GM19438 (cell line): ENCODE data around the gene UBE2J2.

Experiments used
- ATAC-seq: cut with Tn5 transposase; IDR thresholded peaks from one replicate; pipeline ENCODE4 v1.9.1; 2021; ENCODE audit warnings: low read depth; ENCODE audit not compliant: unreplicated experiment

Gene UBE2J2

GRCh38 chr1:1296070-1297061 is 22.7 kb upstream of the UBE2J2 start:
- ATAC-seq = no peak

- ATAC-seq = no peak
Observed at GRCh38 chr1:1295154-1295923, 21.7 kb upstream of the UBE2J2 start.

DNA sequence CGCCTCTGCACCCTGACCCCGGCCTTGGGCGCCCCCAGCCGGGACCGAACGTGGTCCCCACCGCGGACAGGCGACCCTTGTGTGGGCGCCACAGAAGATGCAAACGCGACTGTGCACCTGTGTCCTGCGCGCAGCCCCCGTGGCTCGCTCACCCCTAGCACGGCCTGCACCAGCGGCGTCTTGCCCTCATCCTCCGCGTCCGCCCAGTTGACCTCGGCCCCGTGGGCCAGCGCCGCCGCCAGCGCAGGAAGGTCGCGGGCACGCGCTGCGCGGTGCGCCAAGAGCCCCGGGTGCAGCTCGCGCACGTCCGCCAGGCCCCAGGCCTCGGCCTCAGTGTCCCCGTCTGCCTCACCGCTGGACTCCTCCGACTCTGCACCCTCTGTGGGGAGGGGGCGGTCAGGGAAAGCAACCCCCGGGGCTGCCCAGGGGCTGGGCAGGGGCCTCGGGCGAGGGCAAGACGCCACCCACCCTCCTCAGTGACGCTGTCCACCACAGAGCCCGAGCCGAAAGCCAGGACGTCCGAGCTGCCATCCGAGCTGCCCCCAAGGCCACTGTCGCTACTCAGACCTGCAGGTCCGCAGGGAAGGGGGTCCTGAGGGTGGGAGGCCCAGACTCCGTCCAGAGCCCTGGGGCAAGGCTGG is 20.7 kb upstream of the UBE2J2 start:
- ATAC-seq = no peak

GRCh38 chr1:1293263-1294249 is 19.9 kb upstream of the UBE2J2 start:
- no peak for ATAC-seq

- ATAC-seq = no peak
Observed at GRCh38 chr1:1292851-1293250, 19.2 kb upstream of the UBE2J2 start.

DNA sequence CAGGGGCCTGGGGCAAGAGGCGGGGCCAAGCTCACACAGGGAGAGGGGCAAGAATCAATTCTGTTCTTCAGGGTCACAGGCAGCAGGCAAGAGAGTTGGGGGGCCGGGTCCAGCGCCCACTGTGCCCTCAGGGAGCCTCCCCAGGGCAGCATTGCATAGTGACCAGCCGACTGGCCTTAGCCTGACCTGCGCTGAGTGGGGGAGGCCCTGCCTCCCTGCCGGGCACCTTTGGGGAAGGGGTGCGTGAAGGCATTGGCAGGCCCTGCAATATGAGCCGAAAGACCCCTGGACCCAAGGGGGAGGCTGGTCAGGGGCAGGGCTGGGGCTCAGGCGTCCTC is 18.8 kb upstream of the UBE2J2 start:
- no peak for ATAC-seq

DNA sequence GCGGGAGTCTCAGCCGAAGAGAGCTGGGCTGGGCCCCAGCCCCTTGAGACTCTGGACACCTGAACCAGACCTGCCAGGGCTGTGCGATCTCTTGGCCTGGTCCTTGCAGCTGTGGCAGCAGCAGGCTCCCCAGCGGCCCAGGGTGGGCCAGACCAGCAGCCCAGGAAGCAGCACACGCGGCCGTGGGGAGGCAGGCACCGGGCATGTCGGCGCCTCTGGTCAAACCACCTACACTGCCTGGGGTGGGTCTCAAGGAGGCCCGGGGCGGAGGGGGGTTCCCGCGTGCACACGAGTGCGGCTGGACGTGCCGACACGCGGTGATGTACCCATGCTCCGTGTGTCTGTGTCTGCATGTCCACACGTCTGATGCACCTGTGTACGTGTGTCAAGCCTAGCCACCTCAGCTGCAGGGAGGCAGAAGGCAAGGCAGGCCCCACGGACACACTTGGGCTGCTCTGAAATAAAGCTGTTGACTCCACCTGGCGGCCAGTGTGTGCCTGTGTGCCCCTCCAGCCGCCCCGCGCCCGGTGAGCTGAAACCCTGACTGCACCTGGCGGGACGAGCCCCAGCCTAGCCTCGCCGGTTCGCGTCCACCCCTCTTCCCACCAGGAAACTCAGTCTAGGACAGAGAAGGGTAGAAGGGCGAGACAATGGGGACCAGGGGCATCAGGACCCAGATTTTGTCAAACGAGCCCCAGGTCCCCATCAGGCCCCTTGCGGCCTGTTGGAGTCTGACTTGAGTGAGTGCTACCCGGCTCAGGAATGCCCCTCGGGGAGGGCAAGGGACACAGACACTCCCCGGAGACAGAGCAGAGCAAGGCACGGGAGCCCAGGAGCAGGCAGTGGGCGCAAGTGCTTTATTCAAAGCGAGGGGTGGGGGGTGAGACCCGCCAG is 18.1 kb upstream of the UBE2J2 start:
- ATAC-seq = no peak

GRCh38 chr1:1291023-1291528 is 17.4 kb upstream of the UBE2J2 start:
- ATAC-seq = no peak

- ATAC-seq = no peak
Observed at GRCh38 chr1:1290238-1290731, 16.6 kb upstream of the UBE2J2 start.

GRCh38 chr1:1287288-1288110 is 13.8 kb upstream of the UBE2J2 start:
- ATAC-seq = no peak

GRCh38 chr1:1286313-1287261 is 12.9 kb upstream of the UBE2J2 start:
- no peak for ATAC-seq

- ATAC-seq = no peak
Observed at GRCh38 chr1:1285611-1286311, 12.1 kb upstream of the UBE2J2 start.

DNA sequence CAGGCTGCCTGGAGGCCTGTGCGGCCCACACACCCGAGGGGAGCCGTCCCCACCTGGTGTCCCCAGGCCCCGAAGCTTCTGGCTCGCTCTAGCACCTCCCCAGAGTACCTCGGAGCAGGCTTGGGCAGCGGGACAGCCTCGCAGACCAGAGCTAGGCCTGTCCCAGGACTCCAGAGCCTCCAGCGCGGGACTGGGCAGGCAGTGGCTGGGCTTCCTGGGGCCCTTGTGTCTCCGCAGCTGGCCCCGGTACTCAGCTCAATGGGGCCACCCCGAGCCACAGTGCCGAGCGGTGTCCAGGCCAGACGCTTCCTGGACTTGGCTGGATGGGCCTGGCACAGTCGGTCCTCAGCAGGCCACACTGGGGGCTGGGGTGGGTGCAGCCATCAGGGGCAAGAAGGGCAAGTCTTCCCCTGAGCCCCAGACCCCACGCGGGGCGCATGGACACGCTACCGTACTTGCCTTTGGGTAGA is 11.5 kb upstream of the UBE2J2 start:
- ATAC-seq = no peak

- ATAC-seq = no peak
Observed at GRCh38 chr1:1284221-1285101, 10.8 kb upstream of the UBE2J2 start.

- ATAC-seq = no peak
Observed at GRCh38 chr1:1283821-1284220, 10.2 kb upstream of the UBE2J2 start.
